HepG2 (cell line): Measurements from ENCODE around the gene PDK2. TPM values are rescaled to one million over a fixed set of nuclear protein-coding genes. Genes with fewer than 3 reads are reported as not detected.

Experiments used
- CCAR2 ChIP-seq: fragments of 200-400 bp; formaldehyde crosslinking; optimal IDR thresholded peaks from 2 replicates; pipeline ENCODE3; 2018; ENCODE audit warnings: low read depth, mild to moderate bottlenecking, low read length, moderate library complexity
- FOXC1 ChIP-seq: sonication (generic); formaldehyde crosslinking; IDR thresholded peaks from 2 replicates; pipeline ENCODE4 v1.8.0; 2022; ENCODE audit warnings: mild to moderate bottlenecking, missing genetic modification reagents, borderline replicate concordance
- JARID2 ChIP-seq: sonication (generic); formaldehyde crosslinking; IDR thresholded peaks from 2 replicates; pipeline ENCODE4 v1.8.1; 2023; ENCODE audit warnings: missing genetic modification reagents, inconsistent platforms; ENCODE audit not compliant: insufficient replicate concordance
- KMT2B ChIP-seq: IDR thresholded peaks from 2 replicates; pipeline ENCODE4 v1.6.1; 2016; ENCODE audit warnings: missing genetic modification reagents, missing compliant biosample characterization
- MEIS1 ChIP-seq: sonication (generic); formaldehyde crosslinking; IDR thresholded peaks from 2 replicates; pipeline ENCODE4 v1.9.0; 2021; ENCODE audit warnings: mild to moderate bottlenecking, missing genetic modification reagents, moderate library complexity, borderline replicate concordance
- MNT ChIP-seq: fragments of 450-650 bp; IDR thresholded peaks from 2 replicates; pipeline ENCODE4 v1.6.1; 2016
- MTF2 ChIP-seq: sonication (generic); formaldehyde crosslinking; IDR thresholded peaks from 2 replicates; pipeline ENCODE4 v1.5.0; 2020; ENCODE audit warnings: missing genetic modification reagents, borderline replicate concordance
- RAD21 ChIP-seq: fragments of 450-650 bp; formaldehyde crosslinking; IDR thresholded peaks from 2 replicates; pipeline ENCODE4 v1.5.0; 2020; ENCODE audit warnings: mild to moderate bottlenecking
- RBFOX2 ChIP-seq: fragments of 200-400 bp; formaldehyde crosslinking; IDR thresholded peaks from 2 replicates; pipeline ENCODE4 v1.6.1; 2017; ENCODE audit warnings: low read depth, mild to moderate bottlenecking, low read length
- SKIL ChIP-seq: sonication (generic); formaldehyde crosslinking; IDR thresholded peaks from 2 replicates; pipeline ENCODE4 v1.8.0; 2022; ENCODE audit warnings: missing genetic modification reagents, mild to moderate bottlenecking, moderate library complexity, borderline replicate concordance
- SSRP1 ChIP-seq: IDR thresholded peaks from 2 replicates; pipeline ENCODE4 v1.6.1; 2016; ENCODE audit warnings: control low read depth
- XRCC5 ChIP-seq: fragments of 200-400 bp; formaldehyde crosslinking; optimal IDR thresholded peaks from 2 replicates; pipeline ENCODE3; 2017; ENCODE audit warnings: mild to moderate bottlenecking, low read length
- ZBTB26 ChIP-seq: IDR thresholded peaks from 2 replicates; pipeline ENCODE4 v1.6.1; 2016; ENCODE audit warnings: missing compliant biosample characterization, missing genetic modification reagents, borderline replicate concordance
- ZNF317 ChIP-seq: sonication (generic); formaldehyde crosslinking; IDR thresholded peaks from 2 replicates; pipeline ENCODE4 v1.5.0; 2020; ENCODE audit warnings: mild to moderate bottlenecking, missing genetic modification reagents
- ZNF318 ChIP-seq: sonication (generic); formaldehyde crosslinking; IDR thresholded peaks from 2 replicates; pipeline ENCODE4 v1.4.0; 2020; ENCODE audit warnings: mild to moderate bottlenecking, missing genetic modification reagents
- ZNF619 ChIP-seq: sonication (generic); formaldehyde crosslinking; IDR thresholded peaks from 2 replicates; pipeline ENCODE4 v1.4.0; 2020; ENCODE audit warnings: mild to moderate bottlenecking, missing genetic modification reagents
- ZNF761 ChIP-seq: sonication (generic); formaldehyde crosslinking; conservative IDR thresholded peaks from 2 replicates; pipeline ENCODE4 v1.4.0; 2020; ENCODE audit warnings: mild to moderate bottlenecking, missing genetic modification reagents
- polyA plus RNA-seq, 8 experiments: library from polyadenylated mRNA; depleted of rRNA in 3 of 8; stranded (reverse) in 7 of 8; unstranded in 1 of 8; fragments of >200 nt; fragmentation: Illumina TruSeq in 4 of 8; extraction: Trizol in 4 of 8; gene quantifications; 2 replicates each; pipeline versions ENCODE4 v1.2.1 to v1.2.3, GENCODE V29; 2011 to 2016; ENCODE audit warnings: low read depth in 4 of 8, missing spikeins in 1 of 8, mixed read lengths in 1 of 8; ENCODE audit not compliant: insufficient read depth in 1 of 8
- total RNA-seq, 5 experiments: library from RNA; depleted of rRNA; stranded (reverse); fragments of >200 nt; fragmentation: Illumina TruSeq; extraction: Trizol; gene quantifications; 2 replicates each; pipeline ENCODE4 v1.2.3, GENCODE V29; 2016; ENCODE audit warnings: low read depth in 1 of 5

The PDK2 gene
- total and polyA plus RNA-seq, 2 of the 13 experiments (the other 11 are each of a cell fraction or from before 2014, with no cell fraction given) = 18.5 to 59.7 TPM

GRCh38 chr17:50094243-50094752 lies 853 bp upstream of the PDK2 start (continued):
- TF ChIP-seq ZBTB26 (0 out of 2 replicates have a peak, but pooled peaks have one; percentile 34), RAD21 (CRISPR knock-in tag) (peak; percentile 72), SSRP1 (CRISPR knock-in tag) (0 out of 2 replicates have a peak, but pooled peaks have one; percentile 64), FOXC1 (CRISPR knock-in tag) (0 out of 2 replicates have a peak, but pooled peaks have one; percentile 49), ZNF318 (0 out of 2 replicates have a peak, but pooled peaks have one; percentile 9), XRCC5 (peak; percentile 91), CCAR2 (peak; percentile 27), ZNF619 (CRISPR knock-in tag) (0 out of 2 replicates have a peak, but pooled peaks have one; percentile 12), MEIS1 (CRISPR knock-in tag) (no peak), KMT2B (CRISPR knock-in tag) (no peak), ZNF317 (CRISPR knock-in tag) (0 out of 2 replicates have a peak, but pooled peaks have one; percentile 14), RBFOX2 (no peak), JARID2 (CRISPR knock-in tag) (no peak), SKIL (CRISPR knock-in tag) (no peak), MNT (no peak), MTF2 (CRISPR knock-in tag) (peak; percentile 90; the same call in 1 of the 2 replicates), ZNF761 (CRISPR knock-in tag) (no peak)
